Measurements from ENCODE around the gene RABIF.

The RABIF gene

DNA sequence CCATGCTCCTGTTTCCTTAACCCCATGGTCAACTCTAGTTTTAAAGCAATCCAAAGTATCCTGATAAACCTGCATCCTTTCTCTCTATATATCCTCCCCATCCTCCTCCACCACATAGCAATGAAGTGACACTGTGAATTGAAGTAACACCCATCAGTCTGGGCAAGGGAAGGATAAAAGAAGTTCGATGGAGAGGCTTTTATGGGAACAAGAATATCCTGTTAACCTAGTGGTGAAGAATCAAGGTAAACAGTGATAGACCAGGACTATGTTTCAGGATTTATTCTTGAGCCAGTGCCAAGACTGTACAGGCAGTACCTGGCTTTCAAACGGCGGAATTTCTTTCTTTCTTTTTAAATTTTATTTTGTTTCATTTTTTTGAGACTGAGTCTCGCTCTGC, 17.6 kb downstream of the RABIF start:
- Histone ChIP-seq H3K36me3 (ENCODE audit: insufficient read depth, low read length) (no peaks in the 10 kb centered on the region), H3K9me3 (replicated peaks; ENCODE audit: low read length) (no peaks in the 10 kb centered on the region), H3K4me3 (ENCODE audit: low read length) (no peak overlapping the region), H3K9ac (ENCODE audit: low read depth, low read length) (no peak overlapping the region), H3K4me2 (ENCODE audit: low read length) (no peak overlapping the region), H3K4me1 (ENCODE audit: control insufficient read depth, insufficient read depth, low read length) (no peaks in the 10 kb centered on the region), H3K27me3 (ENCODE audit: control insufficient read depth, insufficient read depth, low read length) (no peaks in the 10 kb centered on the region)

DNA sequence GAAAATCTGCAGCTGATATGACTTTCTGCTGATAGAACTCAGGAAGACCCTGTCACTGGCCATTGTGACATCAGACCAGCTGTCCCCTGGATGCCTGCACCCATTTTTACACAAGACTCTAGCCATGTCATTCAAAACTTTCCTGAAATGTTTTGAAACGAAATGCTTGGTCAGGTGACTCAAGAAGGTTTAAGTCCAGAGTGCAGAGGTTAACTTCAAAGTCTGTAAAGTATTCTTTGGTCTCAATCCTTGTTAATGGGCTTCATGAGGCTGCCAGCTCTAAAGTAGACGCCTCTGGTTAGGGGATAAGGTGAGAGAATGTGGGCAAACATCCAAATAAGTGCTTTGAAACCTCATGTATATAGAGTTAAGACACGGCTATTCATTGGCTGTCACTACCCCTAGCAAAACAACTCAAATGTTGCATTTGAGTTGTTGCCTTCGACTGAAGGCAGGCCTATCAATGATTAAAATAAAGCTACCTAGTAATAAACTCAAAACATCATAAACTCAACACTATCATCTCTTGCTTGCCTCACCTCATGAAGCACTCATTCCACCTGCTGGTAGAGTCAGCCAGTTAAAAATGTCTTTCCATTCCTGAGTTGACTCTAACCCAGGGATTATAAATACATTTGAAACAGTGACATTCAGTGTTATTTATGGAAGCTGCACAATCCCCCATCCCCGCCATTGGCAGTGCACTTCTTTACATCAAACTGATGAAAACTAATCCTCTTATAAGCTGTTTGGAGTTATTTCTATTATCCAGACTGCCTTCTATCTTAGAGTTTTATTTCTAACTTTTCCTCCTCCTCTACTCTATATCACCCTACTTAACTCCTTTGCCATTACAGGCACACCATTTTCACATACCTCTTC, 26.0 kb downstream of the RABIF start:
- peaks cover 4% of the 10 kb centered on the region for H3K4me1 ChIP-seq (ENCODE audit: control insufficient read depth, insufficient read depth, low read length)
- peaks cover 16% of the 10 kb centered on the region for H3K27me3 ChIP-seq (ENCODE audit: control insufficient read depth, insufficient read depth, low read length)
- no peak overlapping the region for H3K4me2 ChIP-seq (ENCODE audit: low read length)
- no peak overlapping the region for H3K9ac ChIP-seq (ENCODE audit: low read depth, low read length)
- no peaks in the 10 kb centered on the region for H3K9me3 ChIP-seq (replicated peaks; ENCODE audit: low read length)
- H3K36me3 ChIP-seq (ENCODE audit: insufficient read depth, low read length): no peaks in the 10 kb centered on the region
- H3K4me3 ChIP-seq (ENCODE audit: low read length): no peak overlapping the region

DNA sequence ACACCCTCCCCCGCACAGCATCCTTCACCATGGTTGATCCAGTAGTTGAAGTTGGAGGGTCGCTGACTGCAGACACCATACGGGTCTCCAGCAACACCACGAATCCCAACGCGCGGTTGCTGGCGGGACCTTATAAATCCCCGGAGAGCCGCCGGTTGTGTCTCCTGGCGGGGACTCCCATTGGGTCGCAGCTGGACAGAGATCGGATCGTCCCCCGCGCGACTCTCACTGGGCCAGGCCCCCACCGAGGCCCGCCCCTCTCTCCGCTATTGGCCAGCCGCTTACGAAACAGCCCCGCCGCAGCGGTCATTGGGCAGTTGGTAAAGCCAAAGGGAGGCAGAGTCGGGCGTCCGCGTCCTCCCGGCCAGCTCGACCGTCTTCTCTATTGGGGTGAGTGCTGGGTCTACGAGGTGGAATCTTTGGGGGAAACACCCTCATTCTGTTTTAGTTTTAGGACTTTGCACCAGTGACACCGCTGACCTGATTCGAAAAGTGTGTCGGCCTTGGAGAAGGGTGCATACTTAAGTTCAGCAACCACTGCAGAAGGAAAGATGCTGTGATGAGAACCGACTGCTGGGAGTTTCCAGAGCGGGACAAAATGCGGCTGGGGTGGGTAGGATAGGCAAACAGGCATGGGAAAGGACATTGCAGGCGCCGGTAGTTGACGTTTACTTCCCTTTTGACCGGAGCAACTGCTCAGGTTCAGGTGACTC, 27.4 kb downstream of the RABIF start:
- H3K9me3 ChIP-seq (replicated peaks; ENCODE audit: low read length): no peaks in the 10 kb centered on the region
- peak overlapping the region; percentile 99 for H3K4me2 ChIP-seq (ENCODE audit: low read length)
- peaks cover 4% of the 10 kb centered on the region for H3K4me1 ChIP-seq (ENCODE audit: control insufficient read depth, insufficient read depth, low read length)
- H3K9ac ChIP-seq (ENCODE audit: low read depth, low read length): peak overlapping the region; percentile 42
- no peaks in the 10 kb centered on the region for H3K36me3 ChIP-seq (ENCODE audit: insufficient read depth, low read length)
- H3K27me3 ChIP-seq (ENCODE audit: control insufficient read depth, insufficient read depth, low read length): peaks cover 16% of the 10 kb centered on the region
- H3K4me3 ChIP-seq (ENCODE audit: low read length): peak overlapping the region; percentile 82

DNA sequence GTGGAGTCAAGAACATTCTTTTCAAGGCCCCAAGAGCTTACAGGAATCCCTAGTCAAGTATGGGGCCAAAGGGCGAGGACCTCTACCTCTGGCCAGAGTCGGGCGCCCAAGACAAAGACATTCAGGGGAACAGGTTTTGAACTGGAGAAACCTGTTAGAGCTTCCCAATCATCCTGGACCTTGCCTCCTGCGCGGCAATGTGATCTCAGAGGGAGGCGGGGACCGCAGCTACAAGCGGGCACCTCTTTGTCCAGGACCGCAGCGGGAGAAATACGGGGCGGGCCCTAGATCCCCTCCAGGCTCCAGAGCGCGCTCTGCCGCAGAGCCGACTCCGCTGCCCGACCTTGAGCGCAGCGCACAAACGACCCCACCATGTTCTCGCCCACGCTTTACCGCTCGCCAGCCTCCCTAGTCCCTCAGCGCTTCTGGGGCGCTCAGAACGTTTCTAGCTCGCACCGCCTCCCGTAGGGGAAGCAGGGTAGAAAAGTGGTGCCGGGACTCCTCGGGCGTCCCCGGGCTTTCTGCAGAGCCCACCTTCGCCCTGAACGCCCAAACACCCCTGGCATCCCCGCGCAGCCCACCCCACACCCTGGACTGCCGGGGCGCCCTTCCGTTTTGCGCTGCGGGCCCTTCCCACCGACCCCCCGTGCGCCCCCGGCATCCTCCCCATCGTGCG, 28.1 kb downstream of the RABIF start:
- no peaks in the 10 kb centered on the region for H3K9me3 ChIP-seq (replicated peaks; ENCODE audit: low read length)
- H3K4me2 ChIP-seq (ENCODE audit: low read length): peak overlapping the region; percentile 99
- no peaks in the 10 kb centered on the region for H3K36me3 ChIP-seq (ENCODE audit: insufficient read depth, low read length)
- H3K4me3 ChIP-seq (ENCODE audit: low read length): peak overlapping the region; percentile 82
- H3K27me3 ChIP-seq (ENCODE audit: control insufficient read depth, insufficient read depth, low read length): peaks cover 12% of the 10 kb centered on the region
- peak overlapping the region; percentile 42 for H3K9ac ChIP-seq (ENCODE audit: low read depth, low read length)
- peaks cover 4% of the 10 kb centered on the region for H3K4me1 ChIP-seq (ENCODE audit: control insufficient read depth, insufficient read depth, low read length)

DNA sequence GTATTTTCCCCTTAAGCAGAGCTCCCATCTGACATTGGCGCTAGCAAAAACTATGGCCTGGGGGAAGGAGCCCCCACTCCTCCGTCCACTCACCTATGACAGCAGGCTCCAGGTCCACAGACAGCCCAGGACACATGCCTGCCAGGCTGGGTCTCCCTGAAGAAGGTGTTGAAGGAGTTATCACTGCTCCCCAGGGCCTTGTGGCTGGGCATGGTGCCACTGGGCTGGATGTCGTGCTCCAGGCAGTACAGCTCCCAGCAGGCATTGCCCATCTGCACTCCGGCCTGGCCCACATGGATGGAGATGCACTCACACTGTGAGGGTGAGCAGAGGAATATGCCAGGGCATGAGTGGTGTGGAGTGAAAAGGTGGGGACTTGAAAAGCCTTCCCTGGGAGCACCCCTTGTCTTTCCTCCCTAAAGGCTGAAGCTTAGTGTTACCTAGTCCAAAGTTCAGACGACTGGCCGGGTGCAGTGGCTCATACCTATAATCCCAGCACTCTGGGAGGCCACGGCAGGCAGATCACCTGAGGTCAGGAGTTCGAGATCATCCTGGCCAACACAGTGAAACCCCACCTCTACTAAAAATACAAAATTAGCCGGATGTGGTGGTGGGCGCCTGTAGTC, 30.0 kb downstream of the RABIF start:
- Histone ChIP-seq H3K4me2 (ENCODE audit: low read length) (no peak overlapping the region), H3K4me3 (ENCODE audit: low read length) (no peak overlapping the region), H3K36me3 (ENCODE audit: insufficient read depth, low read length) (no peaks in the 10 kb centered on the region), H3K27me3 (ENCODE audit: control insufficient read depth, insufficient read depth, low read length) (peaks cover 4% of the 10 kb centered on the region), H3K9me3 (replicated peaks; ENCODE audit: low read length) (no peaks in the 10 kb centered on the region), H3K4me1 (ENCODE audit: control insufficient read depth, insufficient read depth, low read length) (peaks cover 4% of the 10 kb centered on the region), H3K9ac (ENCODE audit: low read depth, low read length) (no peak overlapping the region)

DNA sequence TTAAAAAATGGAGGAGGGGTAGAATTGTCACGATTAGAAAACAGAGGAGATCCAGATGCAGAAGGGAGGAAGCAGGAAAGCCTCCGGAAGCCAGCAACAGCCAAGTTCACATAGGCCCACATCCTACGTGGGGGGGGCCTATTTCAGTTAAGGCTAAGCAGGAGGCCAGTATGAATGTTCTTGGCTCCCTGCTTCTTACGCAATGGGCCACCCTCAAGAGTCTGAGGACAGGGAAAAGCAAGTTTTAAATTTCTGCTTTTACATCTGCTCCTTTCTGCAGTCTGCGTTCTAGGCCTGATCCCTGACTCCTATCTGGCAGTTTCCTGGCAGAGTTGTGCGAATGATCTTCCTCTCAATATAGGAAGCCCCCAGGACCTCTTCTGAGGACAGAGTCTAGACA, 30.6 kb downstream of the RABIF start:
- Histone ChIP-seq H3K36me3 (ENCODE audit: insufficient read depth, low read length) (no peaks in the 10 kb centered on the region), H3K4me3 (ENCODE audit: low read length) (no peak overlapping the region), H3K9me3 (replicated peaks; ENCODE audit: low read length) (no peaks in the 10 kb centered on the region), H3K27me3 (ENCODE audit: control insufficient read depth, insufficient read depth, low read length) (peaks cover 4% of the 10 kb centered on the region), H3K4me2 (ENCODE audit: low read length) (no peak overlapping the region), H3K4me1 (ENCODE audit: control insufficient read depth, insufficient read depth, low read length) (peaks cover 4% of the 10 kb centered on the region), H3K9ac (ENCODE audit: low read depth, low read length) (no peak overlapping the region)

DNA sequence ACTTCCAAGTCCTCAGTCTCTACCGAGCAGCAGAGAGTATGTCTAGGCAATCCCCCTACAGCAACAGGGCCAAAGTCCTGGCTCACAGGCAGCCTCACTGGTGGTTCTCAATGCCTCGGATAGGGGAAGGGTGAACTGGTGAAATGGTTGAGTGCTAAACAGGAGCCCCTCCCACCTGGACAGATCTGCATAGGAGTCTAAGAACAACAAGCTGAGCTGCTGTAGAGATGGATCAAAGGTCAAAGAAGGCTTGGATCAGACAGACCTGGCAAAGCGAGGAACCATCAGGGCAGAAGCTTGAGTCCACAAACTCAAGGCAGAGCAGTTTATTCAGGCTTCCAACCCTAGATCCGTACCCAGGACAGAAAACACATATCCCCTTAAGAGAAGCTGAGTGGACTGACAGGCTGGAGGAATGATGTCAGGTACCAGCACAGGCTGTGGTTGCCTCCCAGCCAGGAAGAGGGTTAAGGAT, 31.8 kb downstream of the RABIF start:
- Histone ChIP-seq H3K9ac (ENCODE audit: low read depth, low read length) (no peak overlapping the region), H3K4me1 (ENCODE audit: control insufficient read depth, insufficient read depth, low read length) (peaks cover 4% of the 10 kb centered on the region)

DNA sequence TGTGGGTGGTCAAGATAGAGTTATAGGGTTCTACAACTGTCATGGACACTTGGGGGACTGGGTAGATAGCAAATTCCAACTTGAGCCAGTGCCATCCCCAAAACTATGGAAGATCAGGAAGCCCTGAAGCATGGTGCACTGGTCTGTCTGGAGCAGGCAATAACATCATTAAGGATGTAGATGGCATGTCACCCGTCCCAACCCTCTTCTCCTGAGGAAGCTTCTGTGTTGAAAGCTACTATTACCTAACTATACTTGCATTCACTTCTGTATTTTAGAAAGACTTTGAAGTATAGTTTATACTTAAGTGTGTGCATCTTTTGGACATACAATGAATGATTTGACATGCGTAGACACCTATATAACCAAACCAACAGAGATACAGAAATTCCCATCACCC, 32.9 kb downstream of the RABIF start:
- Histone ChIP-seq H3K36me3 (ENCODE audit: insufficient read depth, low read length) (no peaks in the 10 kb centered on the region), H3K9ac (ENCODE audit: low read depth, low read length) (no peak overlapping the region), H3K4me2 (ENCODE audit: low read length) (no peak overlapping the region), H3K4me1 (ENCODE audit: control insufficient read depth, insufficient read depth, low read length) (peaks cover 4% of the 10 kb centered on the region), H3K4me3 (ENCODE audit: low read length) (no peak overlapping the region), H3K27me3 (ENCODE audit: control insufficient read depth, insufficient read depth, low read length) (no peaks in the 10 kb centered on the region), H3K9me3 (replicated peaks; ENCODE audit: low read length) (no peaks in the 10 kb centered on the region)

More for the DNA sequence above, 31.8 kb downstream of the RABIF start:
- H3K4me3 ChIP-seq (ENCODE audit: low read length): no peak overlapping the region
- no peak overlapping the region for H3K4me2 ChIP-seq (ENCODE audit: low read length)
- H3K9me3 ChIP-seq (replicated peaks; ENCODE audit: low read length): no peaks in the 10 kb centered on the region
- H3K27me3 ChIP-seq (ENCODE audit: control insufficient read depth, insufficient read depth, low read length): no peaks in the 10 kb centered on the region
- no peaks in the 10 kb centered on the region for H3K36me3 ChIP-seq (ENCODE audit: insufficient read depth, low read length)

DNA sequence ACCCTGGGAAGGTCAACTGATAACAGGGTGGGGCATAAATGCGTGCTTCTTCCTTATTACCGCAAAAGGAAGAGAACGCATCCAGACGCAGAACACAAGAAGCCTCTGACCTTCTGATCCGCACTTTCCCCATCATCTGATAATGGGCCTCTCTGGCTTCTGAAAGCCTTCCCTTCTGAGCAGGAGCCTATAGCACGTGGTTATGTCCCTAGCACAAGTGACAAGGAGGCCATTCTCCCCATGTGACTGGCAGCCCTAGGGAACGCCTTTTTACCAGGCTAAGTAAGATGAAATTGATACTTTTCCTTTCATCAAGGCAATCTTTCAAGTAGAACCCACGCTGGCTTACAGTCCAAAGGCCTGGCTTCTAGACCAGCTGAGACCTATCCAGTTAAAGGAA, 34.2 kb downstream of the RABIF start:
- Histone ChIP-seq H3K36me3 (ENCODE audit: insufficient read depth, low read length) (no peaks in the 10 kb centered on the region), H3K4me2 (ENCODE audit: low read length) (no peak overlapping the region), H3K4me1 (ENCODE audit: control insufficient read depth, insufficient read depth, low read length) (no peaks in the 10 kb centered on the region), H3K9me3 (replicated peaks; ENCODE audit: low read length) (no peaks in the 10 kb centered on the region), H3K9ac (ENCODE audit: low read depth, low read length) (no peak overlapping the region), H3K4me3 (ENCODE audit: low read length) (no peak overlapping the region), H3K27me3 (ENCODE audit: control insufficient read depth, insufficient read depth, low read length) (no peaks in the 10 kb centered on the region)

DNA sequence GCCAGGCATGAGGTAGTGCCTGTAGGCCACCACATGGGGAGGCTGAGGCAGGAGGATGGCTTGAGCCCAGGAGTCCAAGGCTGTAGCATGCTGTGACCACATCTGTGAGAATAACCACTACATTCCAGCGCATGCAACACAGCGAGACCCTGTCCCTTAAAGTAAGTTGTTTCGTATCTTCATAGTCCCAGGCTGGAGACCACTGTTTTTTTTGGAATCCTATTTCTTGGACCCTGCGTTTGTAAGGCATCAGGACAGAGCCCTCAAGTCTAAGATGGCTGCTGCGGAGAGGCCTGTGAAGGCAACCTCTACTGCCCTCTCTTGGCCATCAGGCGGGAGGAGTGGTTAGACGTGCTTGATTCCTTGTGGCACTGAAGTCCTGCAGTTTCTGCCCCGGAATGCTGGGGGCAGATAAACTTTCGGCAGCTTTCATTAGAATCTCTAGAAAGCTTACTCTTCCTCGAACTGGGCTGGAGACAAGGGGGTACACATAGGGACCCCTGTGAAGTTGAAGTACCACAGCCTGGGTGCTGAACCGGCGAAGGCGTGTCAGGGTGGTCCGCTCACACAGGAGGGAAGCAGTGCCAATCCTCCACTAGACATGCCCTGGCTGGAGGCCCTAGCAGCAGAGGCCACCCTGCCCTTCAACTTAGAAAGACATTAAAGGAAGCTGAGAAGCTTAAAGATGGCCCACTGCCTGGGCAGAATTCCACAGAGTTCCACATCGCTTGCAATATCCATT, 36.6 kb downstream of the RABIF start:
- H3K4me2 ChIP-seq (ENCODE audit: low read length): no peak overlapping the region

More for the DNA sequence above, 36.6 kb downstream of the RABIF start:
- Histone ChIP-seq H3K9ac (ENCODE audit: low read depth, low read length) (no peak overlapping the region), H3K36me3 (ENCODE audit: insufficient read depth, low read length) (no peaks in the 10 kb centered on the region), H3K4me3 (ENCODE audit: low read length) (no peak overlapping the region), H3K27me3 (ENCODE audit: control insufficient read depth, insufficient read depth, low read length) (no peaks in the 10 kb centered on the region), H3K9me3 (replicated peaks; ENCODE audit: low read length) (no peaks in the 10 kb centered on the region), H3K4me1 (ENCODE audit: control insufficient read depth, insufficient read depth, low read length) (no peaks in the 10 kb centered on the region)

All from skeletal muscle satellite cell (primary cell).